Islet precursor cell (in vitro differentiated cells): ENCODE measurements around the gene OPA3.

ENCODE experiments used
- DNase-seq: peaks from one replicate; pipeline ENCODE4 v3.0.0-alpha.2; 2018

The OPA3 gene

DNA sequence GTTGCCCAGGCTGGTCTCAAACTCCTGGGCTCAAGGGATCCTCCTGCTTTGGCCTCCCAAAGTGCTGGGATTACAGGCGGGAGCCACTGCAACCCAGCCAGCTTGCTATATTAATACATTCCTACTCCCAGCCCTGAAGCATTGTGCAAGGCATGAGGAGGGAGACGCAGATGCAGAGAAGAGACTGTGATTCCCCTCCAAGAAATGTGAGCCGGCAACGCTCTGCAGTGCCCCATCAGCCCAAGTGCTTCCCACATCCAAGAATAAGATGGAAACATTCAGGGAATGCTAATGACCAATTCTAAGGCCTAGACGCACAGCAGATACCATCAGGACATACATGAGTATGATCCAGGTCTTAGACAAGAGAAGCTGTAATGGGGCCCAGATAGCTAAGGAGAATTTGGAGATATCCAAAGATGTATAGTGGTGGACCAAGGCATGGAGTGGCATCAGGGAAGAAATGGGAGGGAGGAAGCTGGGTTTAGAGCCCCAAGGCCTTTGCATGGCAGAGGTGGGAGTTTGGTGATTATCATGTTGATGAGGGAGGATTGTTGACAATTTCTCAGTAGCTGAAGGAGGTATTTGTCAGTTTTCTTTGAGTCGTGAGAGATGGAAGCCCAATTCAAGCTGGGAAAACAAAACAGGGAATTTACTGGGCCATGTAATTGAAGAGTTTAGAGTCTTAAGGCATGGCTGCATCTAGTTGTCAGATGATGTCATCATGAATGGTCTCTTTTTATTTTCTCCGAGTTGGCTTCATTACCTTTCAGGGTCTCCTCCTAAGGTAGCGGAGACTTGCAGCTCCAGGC lies 83.5 kb downstream of the OPA3 start:
- peak; percentile 69 for DNase-seq

DNA sequence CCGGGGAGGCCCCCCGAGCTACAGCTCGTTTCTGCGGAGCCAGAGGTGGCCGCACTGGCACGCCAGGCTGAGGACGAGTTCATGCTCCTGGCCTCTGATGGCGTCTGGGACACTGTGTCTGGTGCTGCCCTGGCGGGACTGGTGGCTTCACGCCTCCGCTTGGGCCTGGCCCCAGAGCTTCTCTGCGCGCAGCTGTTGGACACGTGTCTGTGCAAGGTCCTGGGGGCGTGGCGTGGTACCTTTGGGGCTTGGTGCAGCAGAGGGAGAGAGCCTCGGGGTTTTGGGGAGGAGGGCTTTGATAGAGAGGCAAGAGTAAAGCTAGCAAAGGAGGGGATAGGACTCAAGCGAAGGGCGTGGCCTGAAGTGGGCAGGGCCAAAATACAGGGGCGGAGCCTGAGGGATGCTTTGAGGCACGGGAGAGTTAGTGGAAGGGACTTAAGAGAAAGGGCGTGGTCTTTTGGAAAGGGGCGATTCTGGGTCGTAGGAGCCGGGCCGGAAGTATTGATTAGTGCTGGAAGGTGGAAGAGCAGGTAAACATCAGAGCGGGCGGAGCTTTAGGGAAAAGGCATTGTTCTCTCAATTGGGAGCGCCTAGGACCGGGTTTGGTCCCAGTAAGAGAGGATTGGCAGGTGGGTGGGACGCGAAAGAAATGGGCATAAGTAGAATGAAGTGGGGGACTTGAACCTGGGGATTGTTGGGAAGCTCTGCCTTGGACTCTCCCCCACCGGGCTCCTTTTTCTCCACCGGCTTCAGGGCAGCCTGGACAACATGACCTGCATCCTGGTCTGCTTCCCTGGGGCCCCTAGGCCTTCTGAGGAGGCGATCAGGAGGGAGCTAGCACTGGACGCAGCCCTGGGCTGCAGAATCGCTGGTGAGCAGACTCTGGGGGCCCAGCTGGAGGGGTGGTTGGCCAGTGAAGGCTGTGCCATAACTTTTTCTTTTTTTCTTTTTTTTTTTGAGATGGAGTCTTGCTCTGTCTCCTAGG lies 85.1 kb downstream of the OPA3 start:
- DNase-seq, result peak; percentile 88

DNA sequence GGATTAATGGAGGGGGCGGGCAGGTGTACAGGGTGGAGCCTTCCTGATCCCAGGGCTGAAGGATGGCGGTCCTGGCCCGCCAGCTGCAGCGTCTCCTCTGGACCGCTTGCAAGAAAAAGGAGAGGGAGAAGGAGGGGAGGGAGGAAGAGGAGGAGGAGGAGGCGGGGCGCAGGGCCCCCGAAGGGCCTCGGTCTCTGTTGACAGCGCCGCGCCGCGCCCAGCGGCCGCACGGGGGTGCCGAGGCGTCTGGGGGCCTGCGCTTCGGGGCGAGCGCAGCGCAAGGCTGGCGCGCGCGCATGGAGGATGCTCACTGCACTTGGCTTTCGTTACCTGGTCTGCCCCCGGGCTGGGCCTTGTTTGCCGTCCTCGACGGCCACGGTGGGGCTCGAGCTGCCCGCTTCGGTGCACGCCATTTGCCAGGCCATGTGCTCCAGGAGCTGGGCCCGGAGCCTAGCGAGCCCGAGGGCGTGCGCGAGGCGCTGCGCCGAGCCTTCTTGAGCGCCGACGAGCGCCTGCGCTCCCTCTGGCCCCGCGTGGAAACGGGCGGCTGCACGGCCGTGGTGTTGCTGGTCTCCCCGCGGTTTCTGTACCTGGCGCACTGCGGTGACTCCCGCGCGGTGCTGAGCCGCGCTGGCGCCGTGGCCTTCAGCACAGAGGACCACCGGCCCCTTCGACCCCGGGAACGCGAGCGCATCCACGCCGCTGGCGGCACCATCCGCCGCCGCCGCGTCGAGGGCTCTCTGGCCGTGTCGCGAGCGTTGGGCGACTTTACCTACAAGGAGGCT lies 86.0 kb downstream of the OPA3 start, which contains the start of gene PPM1N:
Gene PPM1N, plus strand, starts transcription at position 33 of the 785 bp plus-strand sequence. Its CDS starts 30 bp downstream, at position 63.
- DNase-seq, result peak; percentile 65

DNA sequence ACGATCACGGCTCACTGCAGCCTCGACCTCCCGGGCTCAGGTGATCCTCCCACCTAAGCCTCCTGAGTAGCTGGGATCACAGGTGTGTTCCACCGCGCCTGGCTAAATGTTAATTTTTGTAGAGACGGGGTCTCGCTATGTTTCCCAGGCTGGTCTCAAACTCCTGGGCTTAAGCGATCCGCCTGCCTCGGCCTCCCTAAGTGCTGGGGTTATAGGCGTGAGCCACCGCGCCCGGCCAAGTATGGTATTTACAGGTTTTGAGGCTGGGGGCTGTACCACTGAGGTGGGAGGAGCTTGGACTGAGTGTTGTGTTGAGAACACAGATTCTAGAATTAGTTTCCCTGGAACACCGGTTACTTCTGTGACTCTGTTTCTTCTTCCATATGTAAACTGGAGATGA lies 86.8 kb downstream of the OPA3 start:
- DNase-seq, result no peak

- DNase-seq, result peak; percentile 86
These were observed 88.2 kb downstream of the OPA3 start for GRCh38 chr19:45496349-45496953.

- DNase-seq, result no peak
These were observed 89.4 kb downstream of the OPA3 start for GRCh38 chr19:45495178-45495577.

DNA sequence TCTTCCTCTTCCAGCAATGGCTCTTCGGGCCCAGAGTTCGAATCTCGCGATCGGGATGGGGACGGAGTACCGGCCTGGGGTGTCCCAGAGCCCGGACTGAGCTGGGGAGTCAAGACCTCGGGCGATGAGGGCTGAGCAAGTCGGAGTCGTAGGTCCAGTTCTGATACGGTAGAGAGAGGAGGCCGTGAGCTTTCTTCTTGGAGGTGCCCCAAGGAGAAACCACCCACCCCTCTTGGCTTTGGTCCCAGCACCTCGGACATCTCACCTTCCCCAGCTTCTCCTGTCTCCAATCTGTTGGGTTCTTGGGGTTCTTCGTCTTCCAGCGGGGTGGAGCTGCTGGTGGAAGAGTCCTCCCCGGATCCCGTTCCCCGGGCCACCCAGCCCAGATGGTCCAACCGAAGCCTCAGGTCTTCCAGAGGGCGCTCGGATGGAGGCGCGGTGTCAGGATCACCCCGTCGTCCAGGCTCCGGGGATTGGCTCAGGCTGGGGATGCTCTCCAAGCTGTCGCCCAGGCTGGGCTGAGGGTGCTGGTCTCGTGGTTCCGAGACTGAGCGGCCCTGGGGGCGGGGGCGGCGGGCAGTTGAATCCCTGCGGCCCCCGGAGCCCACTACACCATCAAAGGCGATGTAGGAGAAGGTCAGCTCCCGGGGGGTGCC lies 90.2 kb downstream of the OPA3 start:
- DNase-seq, result no peak

DNA sequence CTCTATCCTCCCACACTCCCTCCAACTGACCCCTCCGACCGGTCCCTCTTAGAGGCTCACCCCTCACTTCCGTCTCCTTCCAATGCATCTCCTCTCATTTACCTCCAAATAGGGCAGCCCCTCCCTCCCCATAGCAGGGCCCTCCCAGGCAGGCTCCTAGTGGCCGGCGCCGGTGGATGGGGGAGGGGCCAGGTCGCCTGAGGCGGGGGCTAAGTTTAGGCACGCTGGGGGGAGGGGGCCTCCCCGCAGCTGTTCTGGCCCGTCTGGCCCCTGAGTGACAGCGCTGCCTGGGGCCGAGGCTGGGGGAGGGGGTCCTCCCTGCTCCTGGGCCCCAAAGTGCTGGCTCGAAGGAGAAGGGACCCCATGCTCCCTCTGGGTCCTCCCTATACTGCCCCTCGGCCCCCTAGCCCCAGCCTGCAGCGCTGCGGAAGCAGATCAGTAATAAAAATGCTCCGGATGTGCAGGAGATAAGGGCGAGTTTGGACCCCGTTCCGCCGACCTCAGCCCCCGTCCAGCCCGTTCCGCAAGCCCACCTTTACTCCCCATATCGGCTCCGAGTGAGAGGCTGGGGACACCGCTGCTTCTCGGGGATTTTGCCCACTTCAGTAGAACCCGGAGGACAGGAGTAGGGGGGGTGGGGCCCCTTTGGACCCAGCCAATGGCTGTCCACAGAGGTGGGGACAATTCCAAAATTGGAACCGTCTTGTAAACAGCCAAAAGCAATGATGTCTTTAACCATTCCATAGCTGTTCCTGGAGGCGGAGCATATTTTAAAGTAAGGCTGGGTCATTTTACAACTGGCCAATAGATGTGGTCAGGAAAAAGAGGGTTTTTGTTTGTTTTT lies 91.8 kb downstream of the OPA3 start:
- peak; percentile 90 for DNase-seq

GRCh38 chr19:45492137-45492626 lies 92.4 kb downstream of the OPA3 start:
- no peak for DNase-seq

GRCh38 chr19:45489216-45489855 lies 95.3 kb downstream of the OPA3 start:
- no peak for DNase-seq

DNA sequence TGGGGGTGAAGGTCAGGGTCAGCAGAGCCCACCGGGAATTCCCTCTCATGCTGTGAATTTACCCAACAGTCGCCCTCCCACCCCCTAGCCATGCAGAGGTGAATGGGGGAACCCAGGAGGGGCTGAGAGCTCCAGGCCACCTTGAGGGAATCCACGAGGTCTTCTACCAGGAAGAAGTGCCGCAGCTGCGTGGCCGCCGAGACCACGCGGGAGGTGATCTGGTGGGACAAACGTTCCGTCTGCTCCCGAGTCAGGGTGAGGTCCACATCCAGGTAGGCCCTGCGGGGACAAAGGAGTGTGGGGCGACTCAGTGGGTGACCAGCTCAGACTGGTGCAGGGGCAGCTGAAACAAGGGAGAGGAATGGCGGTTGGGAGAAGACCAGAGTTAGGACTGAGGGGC lies 95.9 kb downstream of the OPA3 start:
- no peak for DNase-seq

DNA sequence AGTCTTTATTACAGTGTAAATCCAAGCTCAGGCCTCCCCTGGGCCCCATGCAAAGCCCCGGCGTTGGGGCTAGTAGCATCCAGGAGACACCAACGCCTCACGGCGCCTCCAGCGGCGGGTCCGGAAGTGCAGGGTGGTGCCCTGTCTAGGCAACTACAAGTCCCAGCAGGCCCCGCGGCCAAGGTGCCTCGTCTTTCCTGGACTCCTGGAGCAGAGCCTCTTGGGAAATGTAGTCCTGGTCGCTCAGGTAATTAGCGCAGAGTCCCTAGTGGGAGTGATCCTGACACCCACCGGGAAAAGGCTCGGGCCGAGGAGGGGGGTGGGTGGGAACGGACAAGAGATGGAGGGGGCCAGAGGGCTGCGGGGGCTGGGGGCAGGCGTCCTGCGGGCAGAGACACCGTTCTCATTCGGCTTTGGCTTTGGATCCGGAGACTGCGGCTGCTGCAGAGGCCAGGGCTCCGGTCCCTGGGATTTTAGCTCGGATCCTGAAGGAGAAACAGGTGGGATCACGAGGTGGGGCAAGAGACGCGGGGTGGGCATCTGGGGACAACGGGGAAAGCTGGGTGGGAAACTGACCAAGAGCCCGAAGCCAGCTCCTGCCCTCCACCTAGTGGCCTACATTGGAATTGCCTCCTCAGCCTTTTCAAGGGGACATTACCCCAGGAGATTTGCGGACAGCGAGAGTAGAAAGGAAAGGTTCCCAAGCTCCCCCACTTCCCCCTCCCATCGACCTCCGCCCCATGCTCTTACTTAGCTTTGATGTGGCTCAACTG lies 99.1 kb downstream of the OPA3 start:
- DNase-seq, result peak; percentile 97

DNA sequence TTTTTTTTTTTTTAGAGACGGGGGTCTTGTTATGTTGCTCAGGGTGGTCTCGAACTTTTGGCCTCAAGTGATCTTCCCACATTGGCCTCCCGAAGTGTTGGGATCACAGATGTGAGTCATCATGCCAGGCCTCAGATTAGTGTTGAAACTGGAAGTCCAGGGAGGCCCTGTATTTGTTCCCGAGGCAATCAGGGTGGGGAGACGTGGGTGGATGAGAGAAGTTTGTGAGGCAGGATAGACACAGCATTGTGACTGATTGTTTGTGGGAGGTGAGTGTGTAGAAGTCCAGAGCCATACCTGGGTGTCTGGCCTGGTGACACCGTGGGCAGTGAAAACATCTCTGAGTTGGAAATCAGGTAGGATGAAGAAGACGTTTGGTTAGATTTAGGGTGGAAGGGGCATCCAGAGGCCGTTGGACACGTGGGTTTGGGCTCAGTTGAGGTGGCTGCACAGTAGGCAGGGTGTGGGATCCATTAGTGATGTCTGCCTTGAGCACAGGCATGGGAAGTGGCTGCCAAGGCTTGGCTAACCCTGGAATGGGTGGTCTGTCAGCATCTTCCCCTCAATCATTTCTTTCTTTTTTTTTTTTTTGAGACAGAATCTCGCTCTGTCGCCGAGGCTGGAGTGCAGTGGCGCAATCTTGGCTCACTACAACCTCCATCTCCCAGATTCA lies 100.2 kb downstream of the OPA3 start:
- no peak for DNase-seq

GRCh38 chr19:45483033-45483432 lies 101.6 kb downstream of the OPA3 start:
- DNase-seq, result no peak

GRCh38 chr19:45478454-45479238 lies 106.0 kb downstream of the OPA3 start:
- peak; percentile 96 for DNase-seq

GRCh38 chr19:45477713-45478453 lies 106.7 kb downstream of the OPA3 start:
- no peak for DNase-seq
